GM21786 (cell line): ENCODE data around the gene PDS5A.
"Not testable (repeated sequence)": the region's sequence is repeated elsewhere in the genome, so short reads cannot be mapped to it uniquely, and the experiment has no call there.

ENCODE experiments used
- ATAC-seq: cut with Tn5 transposase; IDR thresholded peaks from one replicate; pipeline ENCODE4 v1.9.1; 2021; ENCODE audit not compliant: unreplicated experiment

Gene PDS5A

DNA sequence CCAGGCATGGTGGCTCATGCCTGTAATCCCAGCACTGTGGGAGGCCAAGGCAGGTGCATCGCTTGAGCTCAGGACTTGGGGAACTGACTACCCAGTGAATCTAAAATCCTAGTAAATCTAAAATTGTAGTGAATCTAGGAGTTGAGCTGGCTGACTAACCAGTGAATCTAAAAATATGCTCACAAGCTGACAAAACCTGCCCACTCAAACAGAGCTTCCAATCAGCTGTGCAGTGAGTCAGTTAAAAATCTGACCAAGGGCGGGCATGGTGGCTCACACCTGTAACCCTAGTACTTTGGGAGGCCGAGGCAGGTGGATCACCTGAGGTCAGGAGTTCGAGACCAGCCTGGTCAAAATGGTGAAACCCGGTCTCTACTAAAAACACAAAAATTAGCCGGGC is 72.7 kb downstream of the PDS5A start:
- ATAC-seq, result not testable (repeated sequence)

GRCh38 chr4:39900966-39901365 is 76.7 kb downstream of the PDS5A start:
- ATAC-seq, result no peak

DNA sequence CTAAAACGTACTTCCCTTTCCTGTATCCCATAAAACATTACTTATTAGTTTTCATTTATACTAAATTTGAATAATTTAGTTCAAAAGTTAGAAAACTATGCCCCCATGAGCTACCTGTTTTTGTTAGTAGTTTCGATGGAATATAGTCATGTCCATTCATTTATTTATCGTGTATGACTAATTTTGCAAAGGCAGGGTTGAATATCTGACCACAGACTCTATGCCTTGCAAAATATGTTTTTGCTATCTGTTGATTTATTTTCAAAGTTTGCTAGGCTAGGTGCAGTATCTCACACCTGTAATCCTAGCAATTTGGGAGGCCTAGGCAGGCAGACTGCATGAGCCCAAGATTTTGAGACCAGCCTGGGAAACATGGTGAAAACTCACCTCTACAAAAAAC is 78.4 kb downstream of the PDS5A start:
- no peak for ATAC-seq

DNA sequence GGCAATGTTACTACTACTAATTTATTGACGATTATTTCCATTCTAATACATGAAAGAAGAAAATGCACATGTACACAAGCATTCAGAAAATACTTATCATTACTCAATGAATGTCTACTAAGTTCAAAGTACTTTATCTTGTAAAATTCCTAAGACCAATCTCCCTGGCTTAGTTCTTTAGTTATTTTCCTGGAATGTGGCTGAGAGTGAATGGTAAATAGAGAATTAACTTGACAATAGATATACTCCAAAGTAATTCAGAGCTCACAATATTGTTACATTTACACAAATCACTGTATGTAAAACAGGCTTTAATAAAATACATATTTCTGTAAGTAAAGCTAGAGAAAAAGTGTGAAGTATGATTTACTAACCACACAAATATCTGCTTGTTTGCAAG is 79.7 kb downstream of the PDS5A start:
- no peak for ATAC-seq

DNA sequence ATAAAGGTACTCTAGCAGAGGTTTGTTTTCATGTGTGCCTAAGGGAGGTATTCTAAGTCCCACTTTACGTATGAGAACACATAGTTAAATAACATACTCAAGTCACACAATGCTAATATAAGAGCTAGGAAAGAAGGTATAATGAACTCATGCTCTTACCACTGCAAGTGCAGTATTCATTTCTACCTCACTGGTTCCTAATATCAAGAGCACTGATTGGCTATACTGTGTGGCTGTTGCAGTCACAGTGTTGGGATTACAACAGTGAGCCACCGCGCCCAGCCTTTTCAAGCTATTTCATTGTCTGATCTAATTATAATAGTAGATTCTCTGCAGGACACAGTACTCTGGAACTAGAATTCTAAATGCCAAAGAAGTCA is 84.0 kb downstream of the PDS5A start:
- no peak for ATAC-seq

DNA sequence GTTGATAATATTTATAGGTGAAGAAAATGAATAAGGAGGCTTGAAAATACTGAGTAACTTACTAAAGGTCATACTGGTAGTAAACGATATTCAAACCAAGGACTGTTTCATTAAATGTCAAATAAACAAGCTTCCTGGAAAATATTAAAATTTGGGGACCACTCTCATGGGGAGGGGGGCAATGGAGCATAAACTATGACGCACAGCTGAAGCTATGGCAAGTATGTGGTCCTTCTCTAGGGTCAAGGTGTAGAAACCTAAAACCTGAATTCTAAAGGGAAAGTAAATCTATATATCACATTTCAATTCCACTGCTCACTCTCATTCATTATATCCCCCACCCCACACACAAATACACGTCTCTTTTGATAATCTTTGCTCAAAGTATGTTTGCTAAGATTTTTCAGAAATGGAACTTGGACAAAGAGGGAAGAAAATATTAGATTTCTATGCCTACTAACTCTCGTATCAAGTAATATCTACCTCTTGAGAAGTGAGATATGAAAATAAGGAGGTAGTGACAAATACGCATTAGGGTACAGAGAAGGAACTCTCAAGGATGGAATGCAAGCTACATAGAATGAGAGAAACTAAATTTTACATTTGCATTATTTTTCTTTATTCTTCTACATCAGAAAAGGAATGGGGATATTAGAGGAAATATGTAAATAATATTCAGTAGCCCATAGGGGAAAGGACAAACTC is 84.6 kb downstream of the PDS5A start:
- no peak for ATAC-seq

- ATAC-seq, result no peak
Measured at GRCh38 chr4:39889226-39889625, 88.5 kb downstream of the PDS5A start.

DNA sequence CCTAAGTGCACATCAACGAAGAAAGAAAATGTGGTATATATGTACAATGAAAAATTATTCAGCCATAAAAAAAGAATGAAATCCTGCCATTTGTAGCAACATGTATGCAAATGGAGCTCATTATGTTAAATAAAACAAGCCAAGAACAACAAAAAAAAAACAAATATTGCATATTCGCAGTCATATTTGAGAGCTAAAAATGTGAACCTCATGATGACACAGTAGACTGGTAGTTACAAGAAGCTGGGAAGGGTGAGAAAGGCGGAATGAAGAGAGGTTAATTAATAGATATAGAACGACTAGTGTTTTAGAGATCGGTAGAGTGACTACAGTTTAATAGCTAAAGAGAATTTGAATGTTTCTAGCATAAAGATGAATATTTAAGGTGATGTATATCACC is 89.2 kb downstream of the PDS5A start:
- ATAC-seq, result no peak

GRCh38 chr4:39883646-39884045 is 94.1 kb downstream of the PDS5A start:
- no peak for ATAC-seq

DNA sequence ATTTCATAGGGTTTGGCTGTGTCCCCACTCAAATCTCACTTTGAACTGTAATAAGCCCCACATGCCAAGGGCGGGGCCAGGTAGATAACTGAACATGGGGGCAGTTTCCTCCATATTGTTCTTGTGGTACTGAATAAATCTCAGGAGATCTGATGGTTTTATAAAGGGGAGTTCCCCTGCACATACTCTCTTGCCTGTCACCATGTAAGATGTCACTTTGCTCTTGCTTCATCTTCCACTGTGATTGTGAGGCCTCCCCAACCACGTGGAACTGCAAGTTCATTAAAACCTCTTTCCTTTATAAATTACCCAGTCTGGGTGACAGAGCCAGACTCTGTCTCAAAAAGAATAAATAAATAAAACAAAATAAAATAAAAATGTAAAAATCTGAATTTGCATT is 95.9 kb downstream of the PDS5A start:
- ATAC-seq, result no peak

GRCh38 chr4:39877971-39878370 is 99.7 kb downstream of the PDS5A start:
- no peak for ATAC-seq

- no peak for ATAC-seq
Measured at GRCh38 chr4:39873823-39874222, 103.9 kb downstream of the PDS5A start.

DNA sequence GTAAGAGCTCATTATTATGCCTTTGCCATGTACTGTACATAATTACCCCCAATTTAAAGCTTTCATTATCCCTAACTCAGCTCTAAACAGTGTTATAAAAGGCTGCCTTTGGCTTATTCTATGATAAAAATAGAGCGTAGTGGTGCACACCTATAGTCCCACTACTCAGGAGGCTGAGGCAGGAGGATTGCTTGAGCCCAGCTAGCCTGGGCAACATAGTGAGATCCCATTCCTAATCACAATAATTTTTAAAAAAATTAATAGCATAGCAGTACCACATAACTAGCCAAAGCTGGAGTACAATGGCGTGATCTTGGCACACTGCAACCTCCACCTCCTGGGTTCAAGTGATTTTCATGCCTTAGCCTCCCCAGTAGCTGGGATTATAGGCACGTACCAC is 112.4 kb downstream of the PDS5A start:
- ATAC-seq, result no peak

- ATAC-seq, result no peak
Measured at GRCh38 chr4:39864391-39864790, 113.3 kb downstream of the PDS5A start.

DNA sequence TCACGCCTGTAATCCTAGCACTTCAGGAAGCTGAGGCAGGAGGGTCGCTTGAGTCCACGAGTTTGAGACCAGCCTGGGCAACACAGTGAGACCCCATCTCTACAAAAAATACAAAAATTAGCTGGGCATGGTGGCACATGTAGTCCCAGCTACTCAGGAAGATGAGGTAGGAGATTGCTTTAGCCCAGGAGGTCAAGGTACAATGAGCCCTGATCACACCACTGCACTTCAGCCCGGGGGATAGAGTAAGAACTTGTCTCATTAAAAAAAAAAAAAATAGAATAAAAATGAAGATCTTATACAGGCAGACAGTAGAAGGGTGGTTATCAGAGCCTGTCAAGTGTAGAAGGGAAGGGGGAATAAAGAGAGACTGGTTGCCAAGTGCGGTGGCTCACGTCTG is 116.9 kb downstream of the PDS5A start:
- ATAC-seq, result no peak

DNA sequence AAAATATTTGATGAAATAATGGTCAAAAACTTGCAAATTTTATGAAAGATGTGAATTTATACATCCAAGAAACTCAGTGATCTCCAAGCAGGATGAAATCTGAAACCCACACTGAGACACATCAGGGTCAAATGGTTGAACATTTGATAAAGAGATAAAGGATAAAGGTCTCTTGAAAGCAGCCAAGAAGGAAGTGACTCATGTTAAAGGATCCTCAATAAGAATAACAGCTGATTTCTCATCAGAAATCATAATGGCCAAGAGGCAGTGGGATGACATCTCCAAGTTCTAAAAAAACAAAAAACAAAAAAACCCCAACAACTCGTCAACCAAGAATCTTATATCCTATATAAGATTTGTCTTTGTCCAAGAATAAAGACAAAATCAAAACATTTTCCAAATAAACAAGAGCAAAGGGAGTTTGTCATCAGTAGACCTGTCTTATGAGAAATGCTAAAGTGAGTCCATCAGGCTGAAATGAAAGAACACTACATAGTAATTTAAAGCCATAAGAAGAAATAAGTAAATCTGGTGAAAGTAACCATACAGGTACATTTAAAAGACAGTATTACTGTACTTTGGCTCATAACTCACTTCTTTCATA is 121.7 kb downstream of the PDS5A start:
- ATAC-seq, result no peak

- ATAC-seq, result no peak
Measured at GRCh38 chr4:39852636-39853035, 125.1 kb downstream of the PDS5A start.

GRCh38 chr4:39850727-39851126 is 127.0 kb downstream of the PDS5A start:
- ATAC-seq, result no peak

DNA sequence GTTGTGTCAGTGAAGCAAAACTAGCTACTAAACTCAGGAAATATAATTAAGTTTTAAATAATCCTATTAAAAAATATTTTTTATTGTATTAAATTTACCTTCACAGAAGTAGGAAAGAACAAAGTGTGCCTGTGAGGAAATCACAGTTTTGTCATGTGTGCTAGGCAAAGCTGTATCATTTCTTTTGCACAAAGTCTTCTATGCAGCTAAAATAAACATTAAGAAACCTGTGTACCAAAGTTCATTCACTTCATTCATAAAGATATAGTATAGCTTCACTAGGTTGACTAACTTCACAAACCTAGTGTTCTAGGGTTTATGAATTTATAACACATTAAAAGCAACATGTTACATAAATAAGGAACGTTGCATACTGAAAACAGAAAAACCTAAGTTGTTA is 131.0 kb downstream of the PDS5A start:
- no peak for ATAC-seq

DNA sequence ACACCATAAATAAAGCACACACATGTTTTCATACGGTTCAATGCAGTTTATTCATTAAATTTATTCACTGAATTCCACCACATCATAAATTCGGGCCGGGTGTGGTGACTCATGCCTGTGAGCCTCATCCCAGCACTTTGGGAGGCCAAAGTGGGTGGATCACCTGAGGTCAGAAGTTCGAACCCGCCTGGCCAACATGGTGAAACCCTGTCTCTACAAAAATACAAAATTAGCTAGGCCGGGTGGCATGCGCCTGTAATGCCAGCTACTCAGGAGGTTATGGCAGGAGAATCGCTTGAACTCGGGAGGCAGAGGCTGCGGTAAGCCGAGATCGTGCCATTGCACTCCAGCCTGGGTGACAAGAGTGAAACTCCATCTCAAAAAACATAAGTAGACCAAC is 131.6 kb downstream of the PDS5A start:
- ATAC-seq, result no peak

GRCh38 chr4:39841894-39842293 is 135.8 kb downstream of the PDS5A start:
- ATAC-seq, result no peak

GRCh38 chr4:39840516-39840915 is 137.2 kb downstream of the PDS5A start:
- not testable (repeated sequence) for ATAC-seq

DNA sequence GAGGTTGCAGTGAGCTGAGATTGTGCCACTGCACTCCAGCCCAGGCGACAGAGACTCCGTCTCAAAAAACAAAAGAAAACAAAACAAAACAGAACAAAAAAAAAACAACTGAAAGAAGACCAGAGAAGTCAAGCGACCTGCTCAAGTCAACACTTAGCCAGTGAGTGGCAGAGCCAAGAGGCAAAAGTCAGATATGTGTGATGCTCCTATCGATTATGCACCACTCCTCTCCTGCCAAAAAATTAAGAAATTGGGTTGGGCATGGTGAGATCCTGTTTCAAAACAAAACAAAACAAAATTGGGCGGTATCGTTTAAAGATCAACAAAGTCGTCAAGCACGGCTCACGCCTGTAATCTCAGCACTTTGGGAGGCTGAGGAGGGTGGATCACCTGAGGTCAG is 137.7 kb downstream of the PDS5A start:
- ATAC-seq, result no peak
